HG03045 (cell line): ENCODE measurements around the gene RPL29.

Experiments used
- ATAC-seq: cut with Tn5 transposase; IDR thresholded peaks from one replicate; pipeline ENCODE4 v1.9.1; 2021; ENCODE audit warnings: mild to moderate bottlenecking, moderate library complexity; ENCODE audit not compliant: unreplicated experiment

Gene RPL29

DNA sequence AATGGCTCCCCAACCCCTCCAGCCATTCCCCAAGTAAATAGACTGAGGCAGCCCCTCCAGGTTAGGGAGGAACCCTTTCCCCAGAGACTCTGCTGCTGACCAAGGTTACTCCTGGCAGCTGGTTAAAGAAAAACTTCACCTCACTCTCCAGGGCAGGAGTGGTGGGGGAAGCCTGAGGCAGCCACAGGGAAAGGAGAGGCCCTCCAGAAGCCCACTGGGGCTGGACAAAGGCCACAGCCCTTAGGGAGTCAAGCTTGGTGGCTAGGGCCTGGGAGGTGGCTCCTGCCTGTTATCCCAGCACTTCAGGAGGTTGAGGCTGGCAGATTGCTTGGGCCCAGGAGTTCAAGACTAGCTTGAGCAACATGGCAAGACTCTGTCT, 11.4 kb downstream of the RPL29 start:
- no peak for ATAC-seq

DNA sequence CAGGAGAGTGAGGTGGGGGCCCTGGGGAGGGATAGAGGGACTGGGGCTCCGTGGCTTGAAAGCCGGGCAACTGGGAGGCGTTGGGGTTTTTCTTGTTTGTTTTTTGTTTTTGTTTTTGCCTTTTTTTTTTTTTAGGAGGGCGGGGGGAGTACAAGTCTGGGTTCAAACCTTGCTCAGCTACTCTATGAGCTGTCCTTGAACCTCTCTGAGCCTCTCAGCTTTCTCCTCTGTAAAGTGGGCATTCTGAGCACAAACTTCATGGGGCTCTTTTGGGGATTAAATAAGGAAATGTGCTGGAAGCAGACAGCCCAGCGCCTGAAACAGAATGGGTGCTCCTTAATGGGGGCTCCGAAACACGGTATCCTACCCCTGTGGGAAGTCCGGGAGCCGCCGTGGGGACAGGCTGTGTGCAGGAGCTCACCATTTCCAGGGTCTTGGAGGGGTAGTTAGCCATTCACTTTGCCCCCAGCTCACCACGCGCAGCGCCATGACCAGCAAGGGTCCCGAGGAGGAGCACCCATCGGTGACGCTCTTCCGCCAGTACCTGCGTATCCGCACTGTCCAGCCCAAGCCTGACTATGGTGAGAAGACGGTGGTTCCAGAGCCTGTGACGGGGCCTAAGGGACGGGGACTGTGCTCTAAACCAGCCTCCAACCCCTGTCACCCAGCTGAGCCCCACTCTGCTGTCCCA, 12.0 kb downstream of the RPL29 start:
- ATAC-seq: no peak

GRCh38 chr3:51982838-51983577, 12.7 kb downstream of the RPL29 start, which contains the start of gene ACY1:
Gene ACY1, plus strand, starts transcription at chr3:51983535. Its CDS starts 530 bp downstream, at chr3:51984065.
- peak; percentile 77 for ATAC-seq

DNA sequence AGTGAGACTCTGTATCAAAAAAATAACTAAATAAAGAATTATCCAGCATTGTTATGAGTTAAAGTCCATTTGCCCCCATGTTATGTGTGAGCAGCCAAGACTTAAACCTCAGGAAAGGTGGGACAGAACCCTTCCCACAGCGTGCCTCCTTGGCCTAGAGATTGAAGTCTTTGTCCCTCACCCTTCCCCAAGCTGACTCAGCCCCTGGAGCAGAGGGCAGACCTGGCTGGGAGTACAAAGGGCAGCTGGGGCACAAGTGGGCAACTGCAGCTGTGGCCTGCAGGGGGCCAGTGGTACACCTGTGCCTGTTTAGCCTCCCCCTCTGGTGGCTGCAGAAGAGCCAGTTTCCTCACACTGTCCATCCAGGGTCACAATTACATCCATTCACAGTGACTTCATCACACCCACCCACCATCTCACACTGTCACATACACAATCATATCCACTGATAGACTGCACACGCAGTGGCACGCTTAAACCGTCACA, 13.3 kb downstream of the RPL29 start:
- peak; percentile 26 for ATAC-seq

DNA sequence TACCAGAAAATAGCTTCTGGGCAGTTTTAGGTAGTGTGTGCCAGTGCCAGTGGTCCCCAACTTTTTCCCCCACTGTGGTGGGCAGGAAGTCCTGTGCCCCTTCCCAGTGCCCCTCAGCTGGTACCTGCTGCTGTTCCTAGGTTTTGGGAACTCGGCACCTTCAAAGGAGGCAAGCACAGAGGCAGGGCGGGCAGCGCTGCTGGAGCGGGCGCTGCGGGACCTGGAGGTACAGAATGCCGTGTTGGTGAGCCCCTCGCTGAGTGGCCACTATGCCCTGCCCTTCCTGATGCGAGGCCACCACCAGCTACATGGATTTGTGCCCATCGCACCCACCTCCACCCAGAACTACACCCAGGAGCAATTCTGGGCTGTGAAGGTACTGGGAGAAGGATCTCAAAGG, 15.4 kb downstream of the RPL29 start:
- no peak for ATAC-seq

DNA sequence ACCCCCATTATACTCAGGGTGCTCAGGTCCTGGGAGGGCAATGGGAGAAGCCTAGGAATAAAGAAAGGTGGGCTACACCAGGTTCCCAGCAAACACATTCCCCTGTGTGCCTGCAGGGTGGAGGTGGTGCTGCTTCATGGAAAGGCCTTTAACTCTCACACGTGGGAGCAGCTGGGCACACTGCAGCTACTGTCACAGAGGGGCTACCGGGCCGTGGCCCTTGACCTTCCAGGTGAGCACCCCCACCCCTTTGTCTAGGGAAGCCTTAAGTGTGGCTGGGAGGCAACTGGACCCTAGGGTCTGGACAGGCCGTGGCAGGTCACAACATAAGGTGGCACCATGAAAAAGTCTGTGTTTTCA, 17.6 kb downstream of the RPL29 start:
- ATAC-seq: no peak

- ATAC-seq: no peak
Observed at GRCh38 chr3:51977446-51978142, 18.1 kb downstream of the RPL29 start.

- ATAC-seq: no peak
Observed at GRCh38 chr3:51975852-51976549, 19.7 kb downstream of the RPL29 start.

DNA sequence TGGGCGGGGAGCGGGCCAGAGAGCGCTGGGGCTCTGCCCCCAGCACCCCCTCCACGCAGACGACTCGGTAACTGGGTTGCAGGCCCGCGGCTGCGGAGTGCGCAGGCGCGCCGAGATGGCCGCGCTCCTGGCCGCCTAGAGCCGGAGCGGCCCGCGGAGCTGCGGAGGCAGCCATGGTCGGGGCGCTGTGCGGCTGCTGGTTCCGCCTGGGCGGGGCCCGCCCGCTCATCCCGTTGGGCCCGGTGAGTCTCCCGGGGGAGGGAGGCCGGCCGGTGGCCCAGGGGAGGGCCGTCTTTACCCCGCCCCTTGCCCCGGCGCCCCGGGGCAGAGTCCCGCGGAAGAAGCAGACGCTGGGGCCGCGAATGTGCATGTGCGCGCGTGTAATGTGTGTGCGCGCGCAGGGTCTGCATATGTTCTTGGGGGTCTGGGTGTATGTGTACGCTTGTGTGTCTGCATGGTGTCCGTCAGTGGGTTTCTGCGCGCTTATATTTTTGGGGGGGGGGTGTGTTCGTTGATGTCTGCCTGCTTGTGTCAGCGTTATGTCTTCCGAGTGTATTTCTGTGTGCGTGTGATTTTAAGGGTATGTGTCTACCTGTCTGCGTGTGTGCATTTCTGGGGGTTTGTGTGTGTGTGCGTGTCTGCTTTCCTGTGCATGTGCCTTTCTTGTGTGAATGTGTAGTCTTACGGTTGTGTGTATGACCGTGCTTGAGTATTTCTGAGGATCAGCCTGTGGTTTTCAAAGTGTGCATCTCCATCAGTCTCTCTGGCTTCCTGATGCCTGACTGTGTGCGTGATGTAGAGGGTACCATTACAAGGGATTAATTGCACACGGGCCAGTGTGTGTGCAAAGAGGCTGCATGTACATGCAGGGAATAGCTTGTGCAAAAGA, 20.5 kb downstream of the RPL29 start, which contains the start of gene ABHD14A:
TSS of gene ABHD14A (plus strand) at position 102 of the 889 bp plus-strand sequence. CDS start at position 174, 72 bp downstream.
- ATAC-seq: peak; percentile 51

DNA sequence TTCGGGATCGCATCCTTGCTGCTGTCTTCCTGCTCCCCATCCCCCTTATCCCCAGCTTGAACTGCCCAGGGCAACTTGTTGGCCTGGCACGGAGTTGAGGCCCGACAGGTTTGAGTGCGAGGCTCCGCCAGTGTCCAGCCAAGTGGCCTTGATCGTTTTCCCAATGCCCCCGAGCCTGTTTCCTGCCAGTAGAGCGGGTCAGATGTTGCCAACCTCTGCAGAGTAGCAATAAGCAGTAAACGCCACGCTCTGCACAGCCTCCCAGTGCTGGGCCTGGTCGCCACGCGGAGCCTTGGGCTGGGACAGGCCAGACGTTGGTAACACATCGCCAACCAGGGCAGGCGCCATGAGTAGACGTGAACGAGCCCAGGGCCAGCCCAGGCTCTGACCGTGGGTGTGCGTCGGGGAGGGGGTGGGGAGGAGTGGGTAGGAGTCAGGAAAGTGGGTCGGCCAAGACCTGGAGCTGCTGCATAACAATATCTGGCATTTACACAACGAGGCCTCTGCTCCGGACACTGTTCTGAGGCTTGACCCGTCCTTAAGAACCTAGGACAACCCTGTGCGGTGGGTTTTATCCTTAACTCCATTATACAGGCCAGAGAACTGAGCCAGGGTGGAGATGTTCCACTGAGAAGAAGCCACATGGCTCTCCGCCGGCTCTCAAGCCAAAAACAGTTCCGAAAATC, 21.3 kb downstream of the RPL29 start:
- peak; percentile 10 for ATAC-seq

DNA sequence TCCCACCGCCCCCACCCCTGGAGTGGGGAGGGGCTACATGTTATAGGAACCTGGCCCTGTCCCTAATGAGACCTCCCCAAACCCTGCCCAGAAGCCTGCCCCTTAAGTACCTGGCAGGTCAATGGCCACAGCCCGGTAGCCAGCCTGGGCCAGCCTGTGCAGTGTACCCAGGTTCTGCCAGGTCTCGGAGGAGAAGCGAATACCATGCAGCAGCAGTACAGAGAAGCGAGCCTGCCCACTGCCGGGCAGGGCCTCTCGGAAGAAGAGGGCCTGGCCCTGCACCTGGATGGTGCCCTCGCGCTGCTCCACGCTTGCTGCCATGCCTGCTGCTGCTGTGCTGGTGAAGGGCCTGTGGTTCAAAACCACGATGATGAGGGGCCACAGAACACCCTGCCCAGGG, 24.3 kb downstream of the RPL29 start:
- no peak for ATAC-seq

DNA sequence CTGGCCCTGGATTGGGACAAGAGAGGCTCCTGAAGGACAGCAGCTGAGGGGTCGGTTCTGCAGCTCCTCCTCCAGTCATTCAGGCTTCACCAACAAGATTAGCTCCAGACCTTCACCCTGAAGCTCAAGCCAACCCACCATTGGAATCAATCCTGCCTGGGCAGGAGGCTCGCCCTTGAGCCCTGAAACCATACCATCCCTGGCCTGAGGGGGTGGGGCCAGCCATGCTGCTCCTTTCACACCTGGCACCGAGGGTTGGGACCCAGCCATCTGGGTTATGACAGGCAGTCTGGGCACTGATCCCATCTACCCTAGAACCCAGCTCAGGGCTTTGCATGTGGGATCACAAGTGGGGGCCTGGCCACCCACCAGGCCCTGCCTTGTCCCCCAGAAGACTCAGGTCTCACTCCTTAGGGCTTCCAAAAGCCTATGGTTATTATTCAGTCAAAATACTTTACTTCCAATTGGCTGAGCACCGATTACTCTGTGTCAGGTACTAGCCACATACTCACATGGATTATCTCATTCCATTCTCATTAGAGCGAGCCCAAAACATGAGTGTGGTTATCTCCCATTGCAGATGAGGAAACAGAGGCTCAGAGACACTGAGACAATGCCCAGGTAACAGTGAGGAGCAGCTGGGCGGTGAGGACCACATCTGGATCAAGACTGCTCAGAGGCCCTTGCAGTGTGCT, 24.9 kb downstream of the RPL29 start:
- ATAC-seq: no peak

DNA sequence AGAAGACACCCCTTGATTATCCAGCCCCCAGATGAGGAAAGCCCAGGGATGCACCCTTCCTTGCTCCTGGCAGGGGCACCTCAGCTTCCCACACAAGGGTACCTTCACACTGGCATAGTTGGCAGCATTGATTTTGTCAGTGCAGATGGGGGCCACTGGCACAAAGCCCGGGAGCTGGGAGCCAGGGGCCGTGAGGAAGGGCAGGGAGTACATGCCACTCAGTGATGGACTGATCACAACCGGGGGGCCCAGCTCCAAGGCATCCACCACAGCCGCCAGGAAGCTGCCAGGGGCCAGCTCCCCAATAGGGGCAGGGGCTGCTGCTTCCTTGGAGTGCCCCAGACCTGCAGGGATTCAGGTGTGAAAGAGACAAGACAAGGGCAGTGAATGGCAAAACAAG, 25.9 kb downstream of the RPL29 start:
- no peak for ATAC-seq

- ATAC-seq: no peak
Observed at GRCh38 chr3:51968883-51969678, 26.6 kb downstream of the RPL29 start.

DNA sequence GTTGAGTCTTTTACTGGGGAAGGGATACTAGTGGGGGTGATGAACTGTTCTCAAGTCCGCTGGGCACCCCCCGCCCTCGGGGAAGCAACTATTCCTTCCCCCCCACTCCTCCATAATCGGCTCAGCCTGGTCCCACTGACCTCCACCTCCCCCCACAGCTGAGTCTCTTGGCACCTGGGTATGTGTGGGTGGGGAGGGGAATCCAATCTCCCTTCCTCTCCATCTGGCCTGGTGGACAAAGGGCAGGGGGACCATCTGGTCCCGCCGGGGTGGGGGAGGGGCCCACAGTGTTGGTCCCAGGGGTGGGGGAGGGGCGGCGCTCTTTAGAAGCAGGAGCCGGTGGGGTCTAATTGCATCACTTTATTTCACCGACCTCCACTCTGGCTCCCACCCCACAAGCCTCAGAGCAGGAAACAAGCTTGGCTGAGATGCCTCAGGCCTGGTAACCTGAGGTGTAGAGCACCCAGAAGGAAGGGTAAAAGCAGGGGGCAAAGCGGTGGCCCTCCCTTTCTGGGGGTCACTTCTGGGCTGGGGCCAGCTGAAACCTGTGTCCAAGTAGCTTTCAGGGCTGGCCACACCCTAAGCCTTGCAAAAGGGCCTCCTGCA, 27.4 kb downstream of the RPL29 start:
- no peak for ATAC-seq

DNA sequence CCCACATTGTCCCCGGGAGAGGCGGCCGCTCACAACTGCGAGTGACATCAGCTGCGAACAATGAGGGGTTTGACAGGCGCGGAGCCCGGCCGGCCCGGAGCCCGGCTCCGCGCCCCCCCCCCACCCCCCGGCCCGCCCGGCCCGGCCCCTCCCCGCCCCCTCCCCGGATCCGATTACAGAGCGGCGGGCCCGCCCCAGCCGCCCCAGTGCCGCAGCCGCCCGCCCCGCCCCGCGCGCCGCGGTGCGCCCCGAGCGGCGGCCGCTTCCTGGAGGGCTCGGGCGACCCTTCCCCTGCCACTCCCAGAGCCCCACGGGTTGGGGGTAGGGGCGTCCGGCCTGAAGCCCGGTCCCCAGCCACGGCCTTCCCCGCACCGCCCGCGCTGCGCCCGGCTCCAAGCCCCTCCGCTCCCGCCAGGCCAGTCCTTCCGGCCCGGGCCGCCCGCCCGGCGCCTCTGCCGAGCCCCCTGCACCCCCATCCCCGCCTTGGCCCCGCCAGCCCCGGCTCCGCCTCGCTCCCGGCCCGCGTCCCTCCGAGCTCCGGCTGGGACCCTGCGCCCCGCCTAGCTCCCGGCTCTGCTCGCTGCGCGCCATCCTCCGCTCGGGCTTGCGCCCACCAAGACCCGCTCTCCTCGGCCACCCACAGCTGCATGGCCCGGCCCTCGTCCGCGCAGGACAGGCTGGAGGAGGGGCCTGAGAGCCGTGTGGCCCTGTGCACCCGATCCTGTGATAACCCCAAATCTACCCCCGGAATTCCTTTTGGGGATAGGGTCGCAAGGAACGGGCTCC, 28.1 kb downstream of the RPL29 start, which contains the start of gene PCBP4:
TSS of gene PCBP4 (minus strand) at position 71 of the 786 bp plus-strand sequence. CDS start 6,214 bp downstream, outside the sequence.
- no peak for ATAC-seq

DNA sequence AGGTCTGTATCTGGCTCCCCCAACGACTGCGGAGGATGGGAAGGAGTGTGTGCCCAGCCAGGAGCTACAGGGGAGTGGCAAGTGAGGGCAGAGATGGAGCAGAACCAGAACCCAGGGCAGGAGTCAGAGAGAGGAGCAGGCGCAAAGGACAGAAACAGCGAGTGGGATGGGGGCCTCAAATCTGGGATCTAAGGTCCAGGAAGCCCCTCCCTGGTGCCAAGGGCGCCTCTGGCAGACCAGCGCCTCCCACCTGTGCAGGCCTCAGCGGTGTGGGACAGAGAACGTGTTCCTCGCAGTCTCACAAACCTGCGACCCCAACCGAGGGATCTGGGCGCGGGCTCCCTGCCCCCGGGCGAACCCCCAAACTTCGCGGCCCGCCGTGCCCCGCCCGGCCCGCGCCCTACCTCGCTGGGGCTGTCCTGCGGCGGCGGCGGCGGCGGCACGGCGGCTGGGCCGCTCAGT, 28.7 kb downstream of the RPL29 start:
- ATAC-seq: no peak
